Lung (tissue), 12 donors: Measurements from ENCODE around the gene VMAC. TPM values are rescaled to one million over a fixed set of nuclear protein-coding genes. Genes with fewer than 3 reads are reported as not detected.

Source experiments
- ATAC-seq: fragments of 200-7000 bp; cut with Tn5 transposase; one replicate; pipeline ENCODE4 v1.9.1; 2020; ENCODE audit warnings: moderate number of reproducible peaks; ENCODE audit not compliant: insufficient read depth, low FRiP score
- DNase-seq, 3 donors: peaks; one replicate each; pipeline ENCODE4 v3.0.0-alpha.2; 2013 to 2017
- H3K27ac ChIP-seq, 2 donors: one replicate each; pipeline ENCODE4 v1.5.1; 2013; ENCODE audit warnings: mild to moderate bottlenecking in 2 of 2, moderate library complexity in 2 of 2, control low read depth in 1 of 2, inconsistent platforms in 1 of 2, low read depth in 1 of 2, low read length in 1 of 2
- H3K27me3 ChIP-seq, 3 donors: one replicate each; pipeline ENCODE4 v1.5.1; 2013; ENCODE audit warnings: low read length in 2 of 3; ENCODE audit not compliant: control insufficient read depth in 3 of 3, insufficient read depth in 3 of 3
- H3K36me3 ChIP-seq, 4 donors: one replicate each; pipeline ENCODE4 v1.5.1; 2013; ENCODE audit warnings: low read length in 4 of 4, mild to moderate bottlenecking in 1 of 4, moderate library complexity in 1 of 4; ENCODE audit not compliant: control insufficient read depth in 4 of 4, insufficient read depth in 4 of 4
- H3K4me1 ChIP-seq, 5 donors: one replicate each; pipeline ENCODE4 v1.5.1; 2013; ENCODE audit warnings: low read length in 5 of 5, mild to moderate bottlenecking in 2 of 5, moderate library complexity in 1 of 5; ENCODE audit not compliant: control insufficient read depth in 5 of 5, insufficient read depth in 5 of 5
- H3K4me3 ChIP-seq: one replicate; pipeline ENCODE4 v1.5.1; 2013; ENCODE audit warnings: mild to moderate bottlenecking, control low read depth, moderate library complexity
- H3K9ac ChIP-seq, 2 donors: one replicate each; pipeline ENCODE4 v1.5.1; 2013; ENCODE audit warnings: low read length in 2 of 2, control low read depth in 1 of 2; ENCODE audit not compliant: insufficient read depth in 1 of 2
- H3K9me3 ChIP-seq, 4 donors: one replicate each; pipeline ENCODE4 v1.5.1; 2013; ENCODE audit warnings: low read length in 3 of 4, mild to moderate bottlenecking in 1 of 4, moderate library complexity in 1 of 4; ENCODE audit not compliant: control insufficient read depth in 4 of 4, insufficient read depth in 3 of 4
- CTCF ChIP-seq: IDR thresholded peaks from 2 replicates; pipeline ENCODE4 v1.5.1; 2012; ENCODE audit warnings: mild to moderate bottlenecking; ENCODE audit errors: control extremely low read depth, extremely low read depth
- WGBS, 2 donors: extraction: QIAGEN DNeasy Blood & Tissue Kit; methylation state at CpG; one replicate each; pipeline ENCODE4 v1.1.7; 2013; 5-methylcytosine and 5-hydroxymethylcytosine counted together
- polyA plus RNA-seq, 2 donors: library from polyadenylated mRNA; stranded (reverse); fragments of 200-250 nt; gene quantifications; one replicate each; pipeline ENCODE4 v1.2.1, GENCODE V29; 2013
- total RNA-seq, 2 donors: library from RNA; depleted of rRNA in 1 of 2; stranded (reverse); fragments of >200 nt in 1 of 2; gene quantifications; one replicate each; pipeline ENCODE4 v1.2.1, GENCODE V29; 2014 to 2021
- donor health status: control.
- donor health status: control.
- donor health status: Bipolar disorder and iron deficiency.
- donor health status: healthy.
- donor health status: DM: yes; HTN: yes; CAD: no.

VMAC gene
- total and polyA plus RNA-seq, 4 donors = 3.3 to 7.2 (median 5.7) TPM

DNA sequence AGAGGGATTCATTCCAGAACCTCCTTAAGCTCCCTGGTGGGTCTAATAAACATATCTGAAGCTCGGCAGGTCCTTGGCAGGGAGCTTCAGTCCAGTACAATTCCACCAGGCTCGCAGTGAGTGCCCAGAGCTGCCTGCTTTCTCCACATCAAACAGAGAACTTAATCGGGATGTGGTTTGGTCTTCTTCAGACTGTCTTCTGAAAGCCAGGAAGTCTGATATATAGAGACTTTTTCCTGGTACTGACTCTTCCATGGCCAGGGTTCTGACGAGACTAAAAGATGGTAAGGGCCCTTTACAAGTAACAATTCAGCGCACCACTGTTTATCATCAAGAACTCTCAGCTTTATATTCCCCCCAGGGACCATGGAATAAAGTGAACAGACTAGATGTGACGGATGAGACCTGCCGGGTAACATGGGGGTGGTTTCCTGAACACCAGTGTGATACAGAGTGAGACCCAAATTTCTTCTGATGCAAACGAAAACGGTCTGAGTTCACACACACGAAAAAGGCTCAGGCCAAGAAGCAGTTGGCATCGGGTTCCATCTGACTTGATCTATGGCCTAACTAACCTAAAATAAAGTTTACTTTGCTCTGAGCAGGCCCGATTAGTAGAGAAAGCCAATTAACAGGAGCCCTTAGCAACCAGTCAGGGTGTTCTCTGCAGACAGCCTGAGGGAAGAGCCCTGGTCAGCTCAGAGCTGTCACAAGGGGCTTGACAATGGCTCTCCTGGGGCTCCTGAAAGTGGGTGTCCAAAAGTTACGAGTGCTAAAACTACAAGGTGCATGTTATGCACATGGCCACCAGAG lies 44.3 kb downstream of the VMAC start:
- ATAC-seq (no peak), DNase-seq (no peak)
- peak overlapping the region in 1 of 2 donors; percentile 3 for H3K9ac ChIP-seq
- TF ChIP-seq CTCF = no peak
- H3K27ac ChIP-seq = peak overlapping the region; percentile 28 to 80
- 57 to 67% methylated on average over 13 of the region's 13 CpGs for WGBS, 2 donors
- peaks cover 31 to 73% (median 40%) of the 10 kb centered on the region in 5 donors for H3K4me1 ChIP-seq
- no peaks in the 10 kb centered on the region for H3K27me3 ChIP-seq
- no peak overlapping the region for H3K4me3 ChIP-seq
- H3K9me3 ChIP-seq = no peaks in the 10 kb centered on the region
- peaks cover 0 to 5% (median 2%) of the 10 kb centered on the region in 4 donors for H3K36me3 ChIP-seq

DNA sequence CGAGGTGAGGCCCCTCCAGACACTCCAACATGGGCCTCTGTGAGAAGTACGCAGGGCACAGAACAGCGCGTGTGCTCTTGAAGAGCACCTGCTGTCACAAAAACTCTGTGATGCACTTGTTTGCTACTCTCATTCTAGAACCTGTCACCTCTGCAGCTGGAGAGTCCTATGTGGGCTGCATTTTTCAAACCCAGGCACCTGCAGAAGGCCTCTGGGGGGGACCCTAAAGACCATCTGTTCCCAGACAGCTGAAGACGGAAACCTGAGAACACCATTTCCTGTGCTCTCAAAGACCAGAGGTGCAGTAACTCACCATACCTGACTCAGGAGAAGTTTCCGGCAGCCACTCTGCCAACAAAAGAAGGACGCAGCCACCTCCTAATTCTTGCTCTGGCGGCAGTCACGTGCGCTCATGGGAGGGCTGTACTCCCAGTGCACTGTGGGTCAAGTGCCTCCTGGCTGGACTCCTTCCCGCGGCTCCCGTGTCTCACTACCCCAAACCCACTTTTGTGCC lies 45.2 kb downstream of the VMAC start:
- DNase-seq (peak in 2 of 3 donors; percentile 54 to 70), ATAC-seq (peak; percentile 32)
- Histone ChIP-seq H3K9ac (no peak overlapping the region), H3K27ac (peak overlapping the region in 1 of 2 donors; percentile 80), H3K27me3 (no peaks in the 10 kb centered on the region), H3K4me3 (no peak overlapping the region), H3K4me1 (peaks cover 37 to 79% (median 48%) of the 10 kb centered on the region in 5 donors), H3K9me3 (no peaks in the 10 kb centered on the region), H3K36me3 (peaks cover 0 to 5% (median 2%) of the 10 kb centered on the region in 4 donors)
- no peak for TF ChIP-seq CTCF
- WGBS, 2 donors = 70 to 82% methylated on average over 13 of the region's 13 CpGs

DNA sequence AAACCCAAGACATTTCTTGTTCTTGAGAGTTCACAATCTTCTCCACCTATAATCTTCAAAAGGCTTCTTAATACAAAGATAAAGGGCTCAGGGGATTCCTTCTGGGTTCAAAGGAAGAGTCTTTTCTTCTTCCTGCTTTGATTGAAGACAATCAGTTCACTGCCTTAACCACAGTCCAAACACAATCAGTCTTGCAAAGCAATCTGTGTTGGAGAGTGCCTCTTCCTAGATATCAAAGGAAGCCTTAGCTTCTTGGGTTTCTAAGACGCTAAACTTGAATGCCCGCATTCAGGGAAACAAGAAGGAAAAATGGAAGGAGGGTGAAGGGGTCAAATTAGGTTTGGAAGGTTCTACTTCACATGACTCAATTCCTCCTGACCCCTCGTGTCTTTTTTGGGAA lies 46.1 kb downstream of the VMAC start:
- Histone ChIP-seq H3K36me3 (peaks cover 0 to 5% (median 0%) of the 10 kb centered on the region in 4 donors), H3K9ac (no peak overlapping the region), H3K4me1 (peaks cover 37 to 87% (median 55%) of the 10 kb centered on the region in 5 donors), H3K27me3 (no peaks in the 10 kb centered on the region), H3K4me3 (no peak overlapping the region), H3K9me3 (no peaks in the 10 kb centered on the region), H3K27ac (no peak overlapping the region)
- DNase-seq (no peak), ATAC-seq (no peak)
- TF ChIP-seq CTCF = no peak
- WGBS, 2 donors = 60 to 62% methylated on average over 3 of the region's 3 CpGs
